HG03108 (cell line): Measurements from ENCODE around the gene SLC26A4.

ENCODE experiments used
- ATAC-seq: cut with Tn5 transposase; IDR thresholded peaks from one replicate; pipeline ENCODE4 v1.9.1; 2021; ENCODE audit warnings: moderate library complexity; ENCODE audit not compliant: unreplicated experiment

Gene SLC26A4

GRCh38 chr7:107694386-107694785 is 33.8 kb downstream of the SLC26A4 start:
- no peak for ATAC-seq

- no peak for ATAC-seq
Measured at GRCh38 chr7:107696330-107696946, 35.8 kb downstream of the SLC26A4 start.

GRCh38 chr7:107697321-107698049 is 36.9 kb downstream of the SLC26A4 start:
- no peak for ATAC-seq

- no peak for ATAC-seq
Measured at GRCh38 chr7:107700570-107700969, 39.9 kb downstream of the SLC26A4 start.

GRCh38 chr7:107701191-107701590 is 40.6 kb downstream of the SLC26A4 start:
- ATAC-seq = no peak

GRCh38 chr7:107703219-107703618 is 42.6 kb downstream of the SLC26A4 start:
- ATAC-seq = no peak

- no peak for ATAC-seq
Measured at GRCh38 chr7:107703872-107704271, 43.2 kb downstream of the SLC26A4 start.

- ATAC-seq = no peak
Measured at GRCh38 chr7:107708956-107709355, 48.3 kb downstream of the SLC26A4 start.

- no peak for ATAC-seq
Measured at GRCh38 chr7:107711301-107711700, 50.7 kb downstream of the SLC26A4 start.

- no peak for ATAC-seq
Measured at GRCh38 chr7:107712025-107712424, 51.4 kb downstream of the SLC26A4 start.

- ATAC-seq = no peak
Measured at GRCh38 chr7:107712896-107713295, 52.3 kb downstream of the SLC26A4 start.

- no peak for ATAC-seq
Measured at GRCh38 chr7:107715531-107715930, 54.9 kb downstream of the SLC26A4 start.

GRCh38 chr7:107718456-107719193 is 58.0 kb downstream of the SLC26A4 start:
- ATAC-seq = no peak

GRCh38 chr7:107721286-107721685 is 60.7 kb downstream of the SLC26A4 start:
- ATAC-seq = no peak

- ATAC-seq = no peak
Measured at GRCh38 chr7:107723255-107723654, 62.6 kb downstream of the SLC26A4 start.

- no peak for ATAC-seq
Measured at GRCh38 chr7:107725138-107725740, 64.6 kb downstream of the SLC26A4 start.

GRCh38 chr7:107726356-107727130 is 65.9 kb downstream of the SLC26A4 start:
- ATAC-seq = no peak

- ATAC-seq = no peak
Measured at GRCh38 chr7:107728276-107728675, 67.6 kb downstream of the SLC26A4 start.

- peak; percentile 22 for ATAC-seq
Measured at GRCh38 chr7:107742678-107743566, 82.3 kb downstream of the SLC26A4 start.
